HG03066 (cell line): ENCODE measurements around the gene PIGH.
"Not testable (repeated sequence)": the region's sequence is repeated elsewhere in the genome, so short reads cannot be mapped to it uniquely, and the experiment has no call there.

Experiments used
- ATAC-seq: cut with Tn5 transposase; IDR thresholded peaks from one replicate; pipeline ENCODE4 v1.9.1; 2021; ENCODE audit warnings: low read depth; ENCODE audit not compliant: unreplicated experiment

Gene PIGH

DNA sequence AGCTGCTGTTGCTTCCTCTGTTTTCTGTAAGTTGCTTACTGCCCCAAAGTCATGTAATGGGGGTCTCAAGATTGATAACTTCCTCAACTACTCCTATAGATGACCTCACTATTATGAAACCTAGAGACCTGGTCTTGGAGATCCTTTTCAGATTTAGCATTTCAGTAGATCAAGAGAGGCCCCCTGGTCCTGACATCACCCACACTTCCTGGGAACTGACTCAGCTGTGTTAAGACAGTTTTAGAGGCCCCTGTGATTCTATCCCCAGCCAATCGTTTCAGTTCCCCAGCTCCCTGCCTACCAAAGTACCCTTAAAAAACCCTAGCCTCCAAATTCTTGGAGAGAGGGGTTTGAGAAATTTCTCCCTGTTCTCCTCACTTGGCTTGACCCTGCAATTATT, 10.4 kb upstream of the PIGH start:
- ATAC-seq = no peak

DNA sequence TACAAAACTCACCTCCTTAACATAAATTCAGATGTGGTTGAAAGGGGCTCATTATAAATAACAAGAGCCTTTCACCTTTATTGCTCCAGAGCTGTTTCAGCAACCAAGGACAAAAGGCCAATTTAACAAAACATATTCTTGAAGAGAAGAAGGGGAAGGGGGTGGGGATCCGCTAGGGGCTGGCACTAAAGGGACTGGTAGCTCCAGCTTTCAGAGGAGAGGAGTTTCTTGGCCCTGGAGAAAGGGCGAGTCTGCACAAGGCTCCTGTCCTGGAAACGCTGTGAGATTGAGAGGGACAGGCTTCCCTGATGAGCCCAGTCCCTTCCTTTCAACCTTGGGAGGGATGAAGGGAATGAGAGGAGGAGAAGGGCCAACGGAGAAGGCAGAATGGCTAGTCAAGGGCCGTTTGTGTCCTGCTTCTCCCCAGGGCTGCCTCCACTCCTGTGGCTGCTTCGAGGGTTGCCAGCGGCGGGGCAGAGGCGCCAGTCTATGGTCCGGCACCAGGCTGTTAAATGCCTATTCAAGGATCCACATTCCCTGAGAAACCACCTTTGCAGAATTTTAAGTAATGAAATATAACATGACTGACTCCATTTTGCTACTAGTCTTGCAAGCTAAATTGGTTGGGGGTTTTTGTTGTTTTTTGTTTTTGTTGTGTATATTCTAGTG, 9.7 kb upstream of the PIGH start:
- ATAC-seq = no peak

DNA sequence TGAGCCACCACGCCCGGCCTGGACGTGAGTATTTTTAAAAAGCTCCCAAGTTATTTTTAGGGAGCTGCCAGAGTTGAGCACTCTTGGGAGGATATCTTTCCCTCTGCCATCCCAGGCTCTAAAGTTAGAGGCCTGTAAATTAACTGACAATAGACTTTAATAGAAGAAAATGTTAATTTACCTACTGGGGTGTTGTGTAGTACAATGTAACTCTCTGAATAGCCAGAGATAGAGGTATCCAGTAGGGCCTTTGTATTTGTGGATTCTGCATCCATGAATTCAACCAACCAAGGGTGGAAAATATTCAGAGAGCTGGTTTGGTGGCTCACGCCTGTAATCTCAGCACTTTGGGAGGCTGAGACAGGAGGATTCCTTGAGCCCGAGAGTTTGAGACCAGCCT, 7.6 kb upstream of the PIGH start:
- ATAC-seq = no peak

DNA sequence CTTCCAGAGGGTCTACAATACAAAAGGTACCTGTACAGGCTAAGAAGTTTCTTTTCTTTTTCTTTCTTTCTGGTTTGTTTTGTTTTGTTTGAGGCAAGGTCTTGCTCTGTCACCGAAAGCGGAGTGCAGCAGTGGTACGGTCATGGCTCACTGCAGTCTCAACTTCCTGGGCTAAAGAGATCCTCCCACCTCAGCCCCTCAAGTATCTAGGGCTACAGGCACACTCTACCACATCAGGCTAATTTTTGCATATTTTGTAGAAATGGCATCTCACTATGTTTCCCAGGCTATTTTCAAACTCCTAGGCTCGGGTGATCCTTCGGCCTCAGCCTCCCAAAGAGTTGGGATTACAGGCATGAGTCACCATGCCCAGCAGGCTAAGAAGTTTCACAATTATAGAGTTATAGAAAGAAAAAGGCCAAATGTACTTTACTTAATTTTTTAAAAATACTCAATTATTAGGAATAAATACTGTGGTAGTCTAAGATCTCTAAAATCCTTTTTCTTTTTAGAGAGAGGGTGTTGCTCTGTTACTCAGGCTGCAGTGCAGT, 3.0 kb upstream of the PIGH start:
- ATAC-seq = peak; percentile 60

DNA sequence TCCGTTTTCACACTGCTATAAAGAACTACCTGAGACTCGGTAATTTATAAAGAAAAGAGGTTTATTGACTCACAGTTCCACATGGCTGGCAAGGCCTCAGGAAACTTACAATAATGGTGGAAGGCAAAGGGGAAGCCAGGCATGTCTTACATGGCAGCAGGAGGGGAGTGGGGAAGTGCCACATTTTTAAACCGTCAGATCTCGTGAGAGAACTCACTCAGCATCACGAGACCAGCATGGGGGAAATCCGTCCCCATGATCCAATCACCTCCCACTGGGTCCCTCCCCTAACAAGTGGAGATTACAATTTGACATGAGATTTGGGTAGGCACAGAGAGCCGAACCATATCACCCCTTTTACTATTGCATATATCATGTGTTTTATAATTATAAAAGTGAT, 2.0 kb upstream of the PIGH start:
- ATAC-seq = no peak

DNA sequence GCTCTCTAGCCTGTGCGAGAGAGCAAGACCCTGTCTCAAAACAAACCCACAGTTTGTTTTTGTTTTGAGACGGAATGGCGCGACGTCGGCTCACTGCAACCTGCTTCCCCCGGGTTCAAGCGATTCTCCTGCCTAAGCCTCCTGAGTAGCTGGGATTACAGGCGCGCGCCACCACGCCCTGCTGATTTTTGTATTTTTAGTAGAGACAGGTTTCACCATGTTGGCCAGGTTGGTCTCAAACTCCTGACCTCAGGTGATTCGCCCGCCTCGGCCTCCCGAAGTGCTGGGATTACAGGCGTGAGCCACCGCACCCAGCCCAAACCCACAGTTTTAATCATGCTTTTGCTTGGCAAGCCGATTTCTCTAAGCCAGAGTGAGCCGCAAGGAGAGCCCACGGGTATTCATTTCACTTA, 500 bp upstream of the PIGH start:
- peak; percentile 18 for ATAC-seq

DNA sequence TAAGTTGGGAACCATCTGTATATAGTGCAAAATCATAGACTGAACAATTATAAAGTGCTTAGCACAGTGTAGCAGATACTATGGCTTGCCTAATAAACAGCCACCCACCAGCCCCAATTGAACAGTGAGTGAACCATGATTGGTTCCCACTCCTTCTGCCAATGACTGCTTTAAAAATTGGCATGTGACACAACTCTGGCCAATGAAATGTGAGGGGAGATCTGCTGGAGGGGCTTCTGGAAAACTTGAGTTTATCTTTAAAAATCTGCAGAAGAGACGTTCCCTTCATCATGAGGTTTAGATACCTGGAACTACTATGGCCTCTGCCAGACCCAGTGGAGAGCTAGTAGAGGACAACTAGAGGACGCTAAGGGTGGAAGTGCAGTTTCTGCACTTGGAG, 4.7 kb downstream of the PIGH start:
- no peak for ATAC-seq

DNA sequence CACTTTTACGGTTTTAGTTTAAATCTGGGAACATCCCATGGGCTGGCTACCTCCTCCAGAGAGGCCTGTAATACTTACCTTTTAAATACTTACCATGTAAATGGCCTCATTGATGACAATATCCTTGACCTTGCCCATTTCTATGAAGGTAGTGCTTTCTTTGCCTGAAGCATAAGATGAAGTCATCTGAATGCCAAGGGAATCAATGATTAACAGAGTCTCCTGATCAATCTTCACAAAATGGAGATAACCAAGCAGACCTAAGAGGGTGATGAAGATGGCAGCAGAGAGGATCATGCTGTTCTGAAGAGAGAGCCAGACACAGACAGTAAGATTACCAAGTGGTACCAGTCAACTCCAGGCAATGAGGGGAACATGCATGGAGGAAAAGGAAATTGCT, 6.4 kb downstream of the PIGH start:
- ATAC-seq = not testable (repeated sequence)

DNA sequence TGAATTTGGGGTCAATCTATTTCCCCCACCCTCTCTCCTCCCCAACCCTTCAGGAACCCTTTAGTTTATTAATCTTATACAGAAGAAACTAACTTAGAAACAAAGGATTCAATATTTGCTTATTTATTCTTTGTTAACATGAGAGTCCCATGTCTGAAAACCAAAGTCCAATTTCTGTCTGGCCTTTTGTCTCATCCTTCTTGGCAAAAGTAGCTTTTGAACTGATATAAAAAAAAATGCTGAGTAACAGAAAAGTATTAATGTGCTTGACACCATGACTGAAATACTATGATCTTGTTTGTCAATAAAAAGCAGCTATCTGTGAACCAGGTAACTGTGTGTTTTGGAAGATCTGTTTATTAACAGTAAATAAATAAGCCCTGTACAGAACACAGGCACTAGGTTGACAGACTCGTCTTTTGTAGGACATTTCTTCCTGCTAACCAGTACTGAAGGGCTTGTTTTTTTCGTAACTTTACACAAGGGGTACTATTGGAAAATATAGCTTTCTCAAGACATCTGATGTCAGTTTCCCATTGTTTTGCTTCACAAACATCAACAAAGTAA, 10.8 kb downstream of the PIGH start:
- no peak for ATAC-seq

DNA sequence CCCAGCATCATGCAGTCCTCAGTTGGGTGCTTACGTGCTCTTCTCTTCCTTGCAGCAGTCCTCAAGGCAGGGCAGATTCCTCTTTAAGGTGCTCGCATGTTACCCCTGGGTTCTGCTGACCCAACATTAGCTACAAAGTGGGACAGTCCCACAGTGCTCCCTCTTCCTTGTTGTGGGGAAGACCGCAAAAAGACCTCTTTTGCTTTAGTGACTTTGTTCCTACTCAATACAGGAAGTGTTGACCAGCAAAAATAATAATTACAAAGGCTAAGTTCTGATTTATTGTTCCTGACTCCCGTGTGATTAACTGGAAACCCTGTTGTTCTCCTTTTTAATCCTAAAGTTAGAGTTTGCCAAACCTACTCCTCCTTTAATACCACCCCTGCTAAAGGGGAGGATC, 13.7 kb downstream of the PIGH start:
- no peak for ATAC-seq

DNA sequence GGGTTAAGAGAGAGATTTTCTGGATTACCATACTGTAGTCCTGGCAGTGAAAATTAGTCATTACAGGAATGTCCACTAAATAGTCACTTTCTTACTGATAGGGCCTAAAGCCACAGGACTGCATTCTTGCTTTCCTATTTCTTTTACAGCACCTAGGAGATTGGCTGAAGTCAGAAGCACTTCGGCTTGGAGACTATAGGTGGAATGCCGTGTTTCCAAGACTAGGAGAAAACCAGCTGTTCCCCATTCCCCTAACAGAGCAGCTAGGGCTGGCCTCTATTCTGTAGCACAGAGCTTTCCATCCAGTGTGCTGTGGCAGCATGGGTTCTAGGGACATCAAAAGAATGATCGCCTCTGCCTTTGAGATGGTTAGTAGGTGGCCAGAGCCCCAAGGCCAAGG, 15.1 kb downstream of the PIGH start:
- no peak for ATAC-seq

DNA sequence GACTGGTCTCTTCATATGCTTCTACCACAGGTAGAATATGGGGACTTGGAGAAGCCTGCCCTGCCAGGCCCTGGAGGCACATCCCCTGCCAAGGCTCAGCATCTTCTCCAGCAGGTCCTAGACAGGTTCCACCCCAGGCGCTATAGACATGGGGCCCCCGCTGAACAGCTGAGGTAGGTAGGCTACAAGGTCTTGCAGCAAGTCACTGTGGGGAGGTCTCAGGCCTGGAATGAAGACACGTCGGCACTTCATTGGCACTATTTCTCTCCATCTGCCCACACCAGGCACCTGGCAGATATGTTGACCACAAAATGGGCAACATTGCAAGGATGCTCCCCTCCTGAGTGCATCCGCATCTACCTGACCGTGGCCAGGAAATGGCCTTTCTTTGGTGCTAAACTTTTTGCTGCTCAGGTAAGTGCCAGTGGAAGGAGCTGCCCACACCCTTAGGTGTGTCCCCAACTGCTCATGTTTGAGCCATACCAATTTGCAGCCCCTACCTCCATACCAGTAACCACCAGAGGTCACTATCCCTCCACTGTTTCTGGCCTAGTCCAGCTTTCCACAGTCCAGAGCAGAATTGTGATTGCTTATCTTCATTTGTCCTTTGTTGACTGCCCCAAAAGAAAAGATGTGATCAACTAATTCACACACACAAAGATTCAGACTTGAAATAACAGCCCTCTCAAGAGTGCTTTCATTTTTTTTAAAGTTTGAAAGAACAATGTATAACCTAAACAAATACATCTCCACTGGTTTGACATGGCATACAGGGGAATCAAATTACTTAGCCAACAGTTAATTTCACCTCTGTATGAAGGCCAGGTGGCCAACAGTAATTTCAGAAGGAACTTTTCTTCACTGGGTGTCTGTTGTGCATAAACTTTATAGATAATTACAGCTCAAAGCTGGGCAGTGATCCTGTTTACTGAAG, 16.1 kb downstream of the PIGH start:
- ATAC-seq = no peak

DNA sequence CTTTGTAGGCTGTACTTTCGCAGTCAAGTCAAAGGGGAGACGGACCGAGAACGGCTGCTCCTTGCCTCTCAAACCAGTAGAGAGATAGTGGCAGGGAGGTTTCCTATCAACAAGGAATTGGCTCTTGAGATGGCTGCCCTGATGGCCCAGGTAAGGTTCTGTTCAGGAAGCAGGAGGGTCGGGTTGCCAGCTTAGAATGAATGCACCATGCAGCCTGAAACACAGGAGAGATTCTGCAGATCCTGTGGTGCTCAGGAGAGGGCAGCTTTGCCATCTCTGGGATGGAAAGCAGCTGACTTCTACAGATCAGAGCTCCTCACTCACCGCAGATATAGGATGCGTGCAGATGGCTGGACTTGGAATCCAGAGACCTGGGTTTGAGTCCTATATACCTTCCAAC, 18.0 kb downstream of the PIGH start:
- ATAC-seq = no peak

DNA sequence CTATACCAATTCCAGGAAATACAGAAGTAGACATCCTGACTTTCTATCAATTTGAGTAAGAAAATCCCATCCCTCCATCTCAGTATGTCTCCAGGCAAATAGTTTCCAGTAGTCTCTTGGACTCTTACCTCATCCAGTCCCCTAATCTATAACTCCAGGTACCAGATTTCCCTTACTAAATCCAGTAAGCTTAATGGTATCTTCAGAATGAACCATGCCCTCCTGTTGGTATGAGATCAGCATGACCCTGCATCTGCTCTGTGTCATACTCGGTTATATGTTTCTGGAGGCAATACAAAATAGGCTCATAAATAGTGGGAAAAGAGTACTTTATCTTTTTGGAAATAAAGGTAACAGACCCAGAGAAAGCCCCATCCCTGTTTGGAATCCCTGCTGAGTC, 18.4 kb downstream of the PIGH start:
- no peak for ATAC-seq

DNA sequence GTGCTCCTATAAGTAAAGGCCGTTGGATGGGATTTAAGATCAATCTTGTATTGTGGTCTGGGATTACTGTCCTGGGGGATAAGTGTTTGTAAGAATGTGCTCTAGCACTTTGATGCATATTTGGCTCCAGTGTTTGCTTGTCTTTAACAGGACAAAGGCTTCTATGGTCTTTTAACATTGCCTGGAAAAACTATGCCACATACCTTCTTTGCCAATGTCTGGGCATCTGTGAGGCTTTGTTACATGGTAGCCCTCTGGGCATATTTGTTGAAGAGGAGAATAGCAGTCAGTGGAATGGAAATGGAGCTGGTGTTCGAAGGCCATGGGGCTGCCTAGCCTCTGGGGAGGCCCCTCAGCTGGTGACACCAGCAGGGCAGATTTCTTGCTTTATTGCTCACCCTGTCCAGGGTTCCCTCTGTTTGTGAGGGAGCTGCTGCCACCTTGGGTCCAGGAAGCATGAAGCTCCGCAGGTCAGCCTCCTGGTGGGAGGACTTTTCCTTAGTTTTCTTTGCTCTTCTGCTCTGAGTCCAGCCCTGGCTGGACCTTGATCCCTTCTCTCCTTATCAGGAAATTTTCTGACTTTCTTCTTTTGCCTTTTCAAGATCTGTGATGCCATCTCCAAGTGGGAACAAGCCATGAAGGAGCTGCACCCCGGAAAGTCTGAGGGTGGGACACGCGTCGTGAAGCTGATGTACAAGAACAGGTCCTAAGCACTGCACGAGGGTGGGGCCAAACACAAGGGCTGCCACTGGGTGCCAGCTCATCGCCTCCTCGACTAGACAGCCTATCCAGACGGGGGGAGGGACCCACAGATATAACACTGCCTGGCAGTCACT, 19.5 kb downstream of the PIGH start:
- ATAC-seq = no peak

DNA sequence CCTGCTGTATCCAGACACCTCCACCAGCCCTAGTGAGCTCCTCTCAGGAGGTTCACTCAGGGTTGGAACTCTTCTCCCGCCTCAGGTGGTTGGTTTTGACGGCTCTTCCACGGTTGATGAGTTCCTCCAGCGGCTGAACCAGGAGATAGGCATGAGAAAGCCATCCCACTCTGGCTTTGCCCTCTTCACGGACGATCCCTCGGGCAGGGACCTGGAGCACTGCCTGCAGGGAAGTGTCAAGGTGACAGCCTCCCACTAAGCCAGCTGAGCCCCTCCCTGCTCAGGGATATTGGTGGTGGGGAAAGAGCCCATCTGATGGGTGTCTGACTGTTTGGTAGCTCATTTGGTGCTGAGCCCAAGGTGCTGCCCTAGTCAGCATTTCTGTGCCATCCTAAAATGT, 20.4 kb downstream of the PIGH start:
- no peak for ATAC-seq

DNA sequence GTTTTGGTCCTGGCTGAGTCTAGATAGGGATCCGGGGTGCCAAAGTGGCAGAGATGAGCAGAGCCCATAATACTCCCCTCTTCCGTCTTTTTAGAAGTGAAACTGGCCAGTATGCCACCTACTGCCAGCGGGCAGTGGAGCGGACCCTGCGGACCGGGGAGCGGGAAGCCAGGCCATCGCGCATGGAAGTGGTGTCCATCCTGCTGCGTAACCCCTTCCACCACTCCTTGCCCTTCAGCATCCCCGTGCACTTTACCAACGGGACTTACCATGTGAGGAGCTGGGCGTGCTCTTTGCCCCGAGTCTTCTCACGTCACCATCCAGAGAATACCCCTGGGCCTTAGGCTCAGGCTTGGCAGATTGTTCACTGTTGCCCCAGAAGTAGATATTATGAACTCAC, 21.0 kb downstream of the PIGH start:
- ATAC-seq = no peak

DNA sequence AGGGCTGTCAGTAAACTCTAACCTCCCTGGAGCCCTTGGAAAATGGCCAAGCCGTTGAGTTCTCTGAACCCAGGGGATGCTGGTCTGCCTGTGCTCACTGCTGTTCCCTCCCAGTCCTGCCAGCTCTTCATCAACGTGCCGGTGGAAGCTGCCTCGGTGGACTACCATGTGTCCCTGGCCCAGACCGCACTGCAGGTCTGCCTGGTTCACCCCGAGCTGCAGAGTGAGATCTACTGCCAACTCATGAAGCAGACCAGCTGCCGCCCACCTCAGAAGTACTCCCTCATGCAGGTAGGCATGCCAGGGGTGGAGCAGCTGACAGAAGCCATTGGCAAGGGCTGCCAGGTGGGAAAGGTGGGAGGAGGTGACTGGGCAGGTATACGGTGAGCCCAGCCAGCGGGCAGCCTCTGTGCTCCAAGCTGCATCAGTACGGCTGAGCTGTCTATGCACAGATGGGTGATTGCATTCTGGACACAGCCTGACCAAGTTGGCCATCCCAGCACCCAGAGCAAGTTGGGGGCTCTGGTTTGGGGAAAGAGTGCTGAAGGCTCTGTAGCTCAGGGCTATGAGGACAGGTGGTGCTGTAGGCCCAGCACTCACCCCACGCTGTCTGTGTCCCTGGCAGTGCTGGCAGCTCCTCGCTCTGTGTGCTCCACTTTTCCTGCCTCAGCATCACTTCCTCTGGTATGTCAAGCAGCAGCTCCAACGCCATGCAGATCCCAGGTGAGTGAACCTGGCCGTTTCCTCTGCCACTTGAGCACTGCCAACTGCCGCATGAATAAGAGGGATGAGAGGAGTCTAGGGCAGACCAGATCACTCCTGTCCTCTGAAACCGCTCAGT, 21.9 kb downstream of the PIGH start:
- ATAC-seq = no peak

DNA sequence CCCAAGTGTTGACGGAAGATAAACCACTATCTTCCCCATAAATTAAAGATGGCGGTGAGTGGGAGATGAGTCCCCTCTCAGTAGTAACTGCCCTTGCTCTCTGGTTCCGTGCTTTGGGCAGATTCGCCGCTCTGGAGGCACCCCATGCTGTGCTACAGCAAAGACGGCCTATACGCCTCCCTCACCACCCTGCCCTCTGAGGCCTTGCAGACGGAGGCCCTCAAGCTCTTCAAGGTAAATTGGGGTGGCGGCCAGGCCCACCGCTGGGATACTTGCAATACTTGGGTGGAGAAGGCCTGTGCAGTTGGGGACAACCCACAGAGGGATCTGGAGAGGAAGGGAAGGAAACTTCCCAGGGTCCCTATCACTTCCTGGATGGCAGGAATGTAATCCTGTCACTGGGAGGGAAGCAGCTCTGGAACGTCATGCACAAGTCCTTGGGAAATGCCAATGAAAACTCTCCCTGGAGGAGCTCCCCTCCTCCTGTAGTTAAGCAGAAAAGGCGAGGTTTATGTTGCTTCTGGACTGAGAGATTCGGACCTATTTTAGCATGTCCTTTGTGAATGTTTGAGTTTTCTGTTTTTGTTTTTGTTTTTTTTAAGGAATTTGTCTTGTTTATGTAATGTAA, 22.8 kb downstream of the PIGH start:
- no peak for ATAC-seq
